Erythroblast (primary cell): ENCODE results near the gene EGFL7.

Source experiments
- GATA1 ChIP-seq: IDR thresholded peaks from 2 replicates; pipeline ENCODE4 v1.6.1; 2011; ENCODE audit warnings: low read depth, mild to moderate bottlenecking, control low read depth, low read length, moderate library complexity
- POLR2A ChIP-seq: IDR thresholded peaks from 2 replicates; pipeline ENCODE4 v1.6.1; 2011; ENCODE audit warnings: mild to moderate bottlenecking, low read length

DNA sequence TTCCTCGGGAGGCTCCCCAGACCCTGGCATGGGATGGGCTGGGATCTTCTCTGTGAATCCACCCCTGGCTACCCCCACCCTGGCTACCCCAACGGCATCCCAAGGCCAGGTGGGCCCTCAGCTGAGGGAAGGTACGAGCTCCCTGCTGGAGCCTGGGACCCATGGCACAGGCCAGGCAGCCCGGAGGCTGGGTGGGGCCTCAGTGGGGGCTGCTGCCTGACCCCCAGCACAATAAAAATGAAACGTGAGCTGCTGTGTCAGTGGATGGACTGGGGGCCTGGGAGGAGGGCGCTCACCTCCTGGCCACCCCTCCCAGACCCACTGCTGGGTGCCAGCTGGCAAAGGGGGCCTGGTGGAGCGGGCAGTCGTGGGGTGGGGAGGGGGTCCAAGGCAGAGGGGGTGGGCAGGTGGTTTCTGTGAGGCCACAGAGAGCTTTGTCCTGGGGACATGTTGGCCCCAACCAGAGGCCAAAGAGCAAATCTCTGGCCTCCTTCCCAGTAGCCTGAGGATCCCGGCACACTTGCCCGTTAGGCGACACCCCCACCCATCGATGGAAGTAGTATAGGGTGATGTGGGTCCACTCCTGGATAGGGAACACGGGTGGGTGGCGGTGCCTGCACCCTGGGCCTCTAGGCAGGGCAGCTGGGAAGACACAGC is 9.8 kb downstream of the EGFL7 start:
- TF ChIP-seq POLR2A (no peak), GATA1 (no peak)
